ENCODE results near the gene GTF2F2. TPM values are rescaled to one million over a fixed set of nuclear protein-coding genes. Genes with fewer than 3 reads are reported as not detected.

GTF2F2 gene
- total and polyA plus RNA-seq, 2 donors (not counting 3 experiments of a cell fraction or from before 2014, with no cell fraction given): 7.5 to 23.6 TPM

- Histone ChIP-seq H4K20me1 (replicated peaks; ENCODE audit: control insufficient read depth, extremely low read depth, insufficient read depth, low read length) (no peaks in the 10 kb centered on the region), H3K9me1 (replicated peaks; ENCODE audit: control insufficient read depth, extremely low read depth, insufficient read depth, low read length) (no peaks in the 10 kb centered on the region), H3K4me2 (ENCODE audit: insufficient read depth, low read length) (no peak overlapping the region), H3K9me3 (replicated peaks; ENCODE audit: control insufficient read depth, insufficient read depth, low read length) (no peaks in the 10 kb centered on the region), H3K9ac (replicated peaks; ENCODE audit: extremely low read depth, insufficient read depth, low read length) (no peak overlapping the region), H3K36me3 (ENCODE audit: control insufficient read depth in 2 of 2, extremely low read depth in 1 of 2, insufficient read depth in 2 of 2, low read length in 2 of 2) (no peaks in the 10 kb centered on the region), H3K27ac (ENCODE audit: insufficient read depth, low read depth, low read length) (no peak overlapping the region), H3K4me1 (ENCODE audit: control insufficient read depth, extremely low read depth, insufficient read depth, low read length) (peaks cover 11% of the 10 kb centered on the region), H3K79me2 (ENCODE audit: control insufficient read depth, insufficient read depth, low read length) (no peaks in the 10 kb centered on the region), H3K27me3 (ENCODE audit: control insufficient read depth in 2 of 2, insufficient read depth in 2 of 2, low read length in 2 of 2) (peaks cover 0 to 5% of the 10 kb centered on the region in 2 experiments), H2AFZ (ENCODE audit: low read depth, low read length) (no peak overlapping the region), H3K4me3 (replicated peaks in 1 of 3; ENCODE audit: insufficient read depth in 1 of 3, low read depth in 1 of 3, low read length in 3 of 3) (no peak overlapping the region)
- POLR2A ChIA-PET: no interaction called here
- CTCF ChIA-PET: interaction anchor here (1.2 to 1.9 kb wide), 4 partner anchors 8 to 254 kb away, joined by 3 to 8 read pairs (median 6); no protein-coding TSS in a partner anchor
- TF ChIP-seq FOS (IDR thresholded peaks at IDR 0.05; ENCODE audit: borderline replicate concordance, insufficient read depth, low read length) (no peak), MAX (IDR thresholded peaks at IDR 0.05; ENCODE audit: insufficient read depth, insufficient read length) (no peak), MYC (IDR thresholded peaks at IDR 0.05; ENCODE audit: low read depth, low read length) (no peak), JUN (IDR thresholded peaks at IDR 0.05; ENCODE audit: borderline replicate concordance, insufficient read depth, insufficient read length, low read depth) (no peak), POLR2AphosphoS5 (IDR thresholded peaks at IDR 0.05; ENCODE audit: insufficient read depth, low read depth, low read length) (no peak), CTCF (IDR thresholded peaks at IDR 0.05; ENCODE audit: extremely low read depth in 1 of 2, insufficient read depth in 1 of 2, low read depth in 1 of 2, low read length in 2 of 2) (no peak), GATA2 (IDR thresholded peaks at IDR 0.05; ENCODE audit: insufficient read depth, insufficient read length, low read depth, low read length) (no peak), POLR2A (IDR thresholded peaks at IDR 0.05; ENCODE audit: low read depth, low read length) (no peak), EZH2 (IDR thresholded peaks at IDR 0.05; ENCODE audit: borderline replicate concordance, low read depth, low read length, severe bottlenecking) (no peak)
- dilution Hi-C loops (cut with MboI; ENCODE audit: extremely low pct_ligation_motif_present, low sequenced_read_pairs) (no loop called here), intact Hi-C loops (cut with micrococcal nuclease) (no loop called here)
- DNase-seq (ENCODE audit: low read depth, low spot score) (no peak), FAIRE-seq (no peak)
- no TSS peak for BruUV-seq (replicated peaks)
Observed at GRCh38 chr13:45300190-45300985, 180.1 kb downstream of the GTF2F2 start.
